Panc1 (cell line): Measurements from ENCODE around the gene NR2C1.

ENCODE experiments used
- CTCF ChIP-seq: fragments of 450-650 bp; IDR thresholded peaks from 2 replicates; pipeline ENCODE4 v1.5.1; 2017; ENCODE audit warnings: mild to moderate bottlenecking
- POLR2AphosphoS5 ChIP-seq: IDR thresholded peaks from 2 replicates; pipeline ENCODE4 v1.6.1; 2012; ENCODE audit warnings: mild to moderate bottlenecking, low read depth, low read length, moderate library complexity
- SIN3A ChIP-seq: IDR thresholded peaks from 2 replicates; pipeline ENCODE4 v1.6.1; 2012; ENCODE audit warnings: low read depth, mild to moderate bottlenecking, low read length, moderate library complexity, borderline replicate concordance; ENCODE audit not compliant: insufficient read depth
- TF ChIP-seq, protein P1 (sequence below), 2 experiments: IDR thresholded peaks; 2 replicates each; pipeline ENCODE4 v1.6.1; 2011 to 2012; ENCODE audit warnings: low read depth in 2 of 2, control low read depth in 1 of 2, low read length in 1 of 2, mild to moderate bottlenecking in 1 of 2, moderate library complexity in 1 of 2; ENCODE audit not compliant: insufficient read depth in 1 of 2

- TF ChIP-seq CTCF: no peak
- no peak for TF ChIP-seq POLR2AphosphoS5
- TF ChIP-seq, protein P1, sequence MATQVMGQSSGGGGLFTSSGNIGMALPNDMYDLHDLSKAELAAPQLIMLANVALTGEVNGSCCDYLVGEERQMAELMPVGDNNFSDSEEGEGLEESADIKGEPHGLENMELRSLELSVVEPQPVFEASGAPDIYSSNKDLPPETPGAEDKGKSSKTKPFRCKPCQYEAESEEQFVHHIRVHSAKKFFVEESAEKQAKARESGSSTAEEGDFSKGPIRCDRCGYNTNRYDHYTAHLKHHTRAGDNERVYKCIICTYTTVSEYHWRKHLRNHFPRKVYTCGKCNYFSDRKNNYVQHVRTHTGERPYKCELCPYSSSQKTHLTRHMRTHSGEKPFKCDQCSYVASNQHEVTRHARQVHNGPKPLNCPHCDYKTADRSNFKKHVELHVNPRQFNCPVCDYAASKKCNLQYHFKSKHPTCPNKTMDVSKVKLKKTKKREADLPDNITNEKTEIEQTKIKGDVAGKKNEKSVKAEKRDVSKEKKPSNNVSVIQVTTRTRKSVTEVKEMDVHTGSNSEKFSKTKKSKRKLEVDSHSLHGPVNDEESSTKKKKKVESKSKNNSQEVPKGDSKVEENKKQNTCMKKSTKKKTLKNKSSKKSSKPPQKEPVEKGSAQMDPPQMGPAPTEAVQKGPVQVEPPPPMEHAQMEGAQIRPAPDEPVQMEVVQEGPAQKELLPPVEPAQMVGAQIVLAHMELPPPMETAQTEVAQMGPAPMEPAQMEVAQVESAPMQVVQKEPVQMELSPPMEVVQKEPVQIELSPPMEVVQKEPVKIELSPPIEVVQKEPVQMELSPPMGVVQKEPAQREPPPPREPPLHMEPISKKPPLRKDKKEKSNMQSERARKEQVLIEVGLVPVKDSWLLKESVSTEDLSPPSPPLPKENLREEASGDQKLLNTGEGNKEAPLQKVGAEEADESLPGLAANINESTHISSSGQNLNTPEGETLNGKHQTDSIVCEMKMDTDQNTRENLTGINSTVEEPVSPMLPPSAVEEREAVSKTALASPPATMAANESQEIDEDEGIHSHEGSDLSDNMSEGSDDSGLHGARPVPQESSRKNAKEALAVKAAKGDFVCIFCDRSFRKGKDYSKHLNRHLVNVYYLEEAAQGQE (IDR thresholded peaks at IDR 0.05; ENCODE audit: insufficient read depth in 1 of 2, low read depth in 2 of 2, low read length in 1 of 2): no peak
- TF ChIP-seq SIN3A: no peak
Measured at GRCh38 chr12:95118138-95118787, 44.8 kb upstream of the NR2C1 start.
